Naive thymus-derived CD8-positive, alpha-beta T cell (primary cell): Measurements from ENCODE around the gene HTR3E. TPM values are rescaled to one million over a fixed set of nuclear protein-coding genes. Genes with fewer than 3 reads are reported as not detected.
"Not testable (repeated sequence)": the region's sequence is repeated elsewhere in the genome, so short reads cannot be mapped to it uniquely, and the experiment has no call there.

Experiments
- ATAC-seq, 2 donors: fragments of 150-1000 bp; cut with Tn5 transposase in 1 of 2; sonication (Bioruptor Pico), chemical (Tn5 transposase) in 1 of 2; 1 replicate in 1 of 2; 2 replicates in 1 of 2; pipeline ENCODE4 v1.10.0; 2021; ENCODE audit warnings: mild to moderate bottlenecking in 2 of 2, moderate library complexity in 2 of 2
- POLR2A ChIA-PET: fragments of 350-600 bp; sonication (Branson Sonifier 250); formaldehyde crosslinking; loops from one replicate; lab custom pipeline; 2021; ENCODE audit warnings: antibody characterized with exemption; lab: Charles Lee
- DNase-seq, 10 donors: peaks; one replicate each; pipeline versions ENCODE4 v3.0.0 to v3.0.0-alpha.2; 2020 to 2022
- H3K27ac Mint-ChIP-seq, 10 donors: one replicate each; pipeline ENCODE4 v1.8.0; 2020 to 2022; ENCODE audit warnings: mild to moderate bottlenecking in 10 of 10, mixed read lengths in 10 of 10, moderate library complexity in 4 of 10, inconsistent platforms in 1 of 10
- H3K27me3 Mint-ChIP-seq, 5 donors: one replicate each; pipeline ENCODE4 v1.8.0; 2021 to 2022; ENCODE audit warnings: mixed read lengths in 5 of 5
- H3K36me3 Mint-ChIP-seq, 3 donors: one replicate each; pipeline ENCODE4 v1.8.0; 2020 to 2022; ENCODE audit warnings: mixed read lengths in 3 of 3, mild to moderate bottlenecking in 2 of 3, inconsistent platforms in 1 of 3
- H3K4me1 Mint-ChIP-seq, 4 donors: one replicate each; pipeline ENCODE4 v1.8.0; 2021 to 2022; ENCODE audit warnings: mixed read lengths in 4 of 4
- H3K4me3 Mint-ChIP-seq, 10 donors: one replicate each; pipeline ENCODE4 v1.8.0; 2020 to 2022; ENCODE audit warnings: mild to moderate bottlenecking in 10 of 10, mixed read lengths in 10 of 10, moderate library complexity in 6 of 10, inconsistent platforms in 1 of 10
- H3K9me3 Mint-ChIP-seq, 9 donors: one replicate each; pipeline ENCODE4 v1.8.0; 2020 to 2022; ENCODE audit warnings: mixed read lengths in 9 of 9, mild to moderate bottlenecking in 3 of 9, inconsistent platforms in 1 of 9, moderate library complexity in 1 of 9
- polyA plus RNA-seq, 3 donors: library from polyadenylated mRNA; unstranded; fragments of 300-500 nt; fragmentation: Illumina TruSeq; gene quantifications; one replicate each; pipeline ENCODE4 v1.2.3, GENCODE V29; 2021
- total RNA-seq, 8 experiments: library from RNA in 2 of 8; stranded (reverse) in 2 of 8; gene quantifications; one replicate each; pipeline ENCODE4 v1.2.3 and lab custom pipeline; 2021 to 2026

HTR3E gene
- total and polyA plus RNA-seq, 5 experiments from 2014 or later = not detected

DNA sequence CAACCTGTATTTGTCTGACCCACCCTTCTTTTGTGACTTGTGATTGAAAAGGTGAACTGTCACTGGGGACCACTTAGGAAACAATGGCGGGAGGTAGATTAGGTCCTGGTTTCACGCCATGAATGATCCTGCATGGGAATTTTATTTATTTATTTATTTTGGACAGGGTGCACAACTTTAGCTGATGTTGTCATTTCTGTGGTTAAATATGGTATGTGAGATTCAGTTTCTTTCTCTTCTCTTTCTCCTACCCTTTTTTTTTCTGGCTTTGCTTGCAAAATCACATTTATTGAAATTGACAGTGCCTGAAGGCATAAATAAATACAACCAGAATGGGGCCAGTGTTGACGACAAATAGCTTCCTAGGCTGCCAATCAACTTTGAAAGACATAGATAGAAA is 18.0 kb upstream of the HTR3E start:
- POLR2A ChIA-PET = no interaction called here
- H3K9me3 Mint-ChIP-seq = peaks cover 0 to 2% (median 0%) of the 10 kb centered on the region in 9 donors

DNA sequence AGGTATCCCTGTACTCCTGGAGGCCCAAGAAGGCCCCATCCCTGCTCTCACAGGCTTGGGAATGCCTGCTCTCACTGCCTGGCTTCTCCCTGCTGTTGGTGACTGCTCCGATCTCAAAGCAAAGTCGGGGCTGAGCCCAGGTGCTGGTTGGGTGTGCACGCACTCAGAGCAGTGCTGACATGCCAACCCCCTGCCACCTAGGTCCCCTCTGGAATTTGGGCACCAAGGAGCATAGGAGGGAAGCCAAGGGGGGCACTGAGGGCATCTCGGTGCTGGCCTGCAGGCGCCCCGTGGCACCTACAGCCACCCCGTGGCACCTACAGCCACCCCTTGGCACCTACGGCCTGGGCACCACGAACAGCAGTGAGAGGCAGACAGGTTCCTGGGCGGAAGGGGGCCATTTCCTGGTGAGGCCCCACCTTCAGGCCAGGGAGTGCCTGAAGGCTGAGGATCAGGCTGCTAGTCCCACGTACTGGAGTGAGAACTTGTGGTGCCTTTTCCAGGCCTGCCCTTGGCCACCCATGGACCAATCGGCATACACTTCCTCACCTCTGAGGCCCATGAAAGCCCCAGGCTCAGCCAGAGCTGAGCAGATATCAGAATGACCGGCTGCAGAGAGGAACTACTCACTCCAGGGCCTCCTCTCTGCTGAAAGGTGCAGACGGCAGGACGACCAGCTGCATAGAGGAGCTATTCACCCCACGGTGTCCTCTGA is 15.6 kb upstream of the HTR3E start:
- POLR2A ChIA-PET = no interaction called here
- ATAC-seq (no peak), DNase-seq (no peak)
- Mint-ChIP-seq H3K36me3 (peaks cover 0 to 11% (median 0%) of the 10 kb centered on the region in 3 donors), H3K27ac (no peak overlapping the region), H3K4me3 (no peak overlapping the region), H3K9me3 (peaks cover 0 to 15% (median 7%) of the 10 kb centered on the region in 9 donors), H3K4me1 (peaks cover 0 to 8% (median 6%) of the 10 kb centered on the region in 4 donors), H3K27me3 (peaks cover 0 to 6% (median 3%) of the 10 kb centered on the region in 5 donors)

More for the DNA sequence above, 18.0 kb upstream of the HTR3E start:
- no peaks in the 10 kb centered on the region for H3K36me3 Mint-ChIP-seq
- no peak overlapping the region for H3K27ac Mint-ChIP-seq
- DNase-seq (no peak), ATAC-seq (no peak)
- no peak overlapping the region for H3K4me3 Mint-ChIP-seq
- no peaks in the 10 kb centered on the region for H3K4me1 Mint-ChIP-seq
- H3K27me3 Mint-ChIP-seq = peaks cover 0 to 6% (median 3%) of the 10 kb centered on the region in 5 donors

GRCh38 chr3:184082034-184082433 is 14.8 kb upstream of the HTR3E start:
- Mint-ChIP-seq H3K4me1 (peaks cover 0 to 8% (median 6%) of the 10 kb centered on the region in 4 donors), H3K27me3 (peaks cover 0 to 3% (median 2%) of the 10 kb centered on the region in 5 donors), H3K27ac (no peak overlapping the region), H3K4me3 (no peak overlapping the region), H3K36me3 (peaks cover 0 to 11% (median 2%) of the 10 kb centered on the region in 3 donors), H3K9me3 (peaks cover 0 to 15% (median 10%) of the 10 kb centered on the region in 9 donors)
- no peak for ATAC-seq
- POLR2A ChIA-PET = no interaction called here
- no peak for DNase-seq

DNA sequence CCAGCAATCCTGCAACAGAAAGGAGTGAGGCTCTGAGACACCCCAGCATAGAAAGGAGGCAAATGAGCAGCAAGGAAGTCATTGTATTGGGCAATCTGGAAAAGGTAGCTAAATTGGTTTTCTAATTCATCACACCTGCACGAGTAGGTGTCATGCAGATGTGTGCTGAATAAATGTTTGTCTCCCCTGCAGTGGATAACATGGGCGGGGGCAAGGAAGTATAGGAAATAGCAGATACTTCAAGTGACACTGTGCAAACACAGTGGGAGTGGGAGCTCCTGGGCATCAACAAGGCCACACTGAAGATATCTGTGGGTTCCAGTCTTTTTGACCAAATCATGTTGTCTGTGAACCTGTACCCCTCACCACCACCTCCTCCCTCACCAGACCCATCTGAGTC is 14.4 kb upstream of the HTR3E start:
- H3K4me1 Mint-ChIP-seq = peaks cover 0 to 8% (median 6%) of the 10 kb centered on the region in 4 donors
- H3K36me3 Mint-ChIP-seq = peaks cover 0 to 11% (median 2%) of the 10 kb centered on the region in 3 donors
- H3K27me3 Mint-ChIP-seq = peaks cover 0 to 3% (median 0%) of the 10 kb centered on the region in 5 donors
- H3K9me3 Mint-ChIP-seq = peaks cover 0 to 15% (median 10%) of the 10 kb centered on the region in 9 donors
- H3K27ac Mint-ChIP-seq = no peak overlapping the region
- ATAC-seq (no peak), DNase-seq (no peak)
- H3K4me3 Mint-ChIP-seq = no peak overlapping the region
- POLR2A ChIA-PET = no interaction called here

GRCh38 chr3:184085389-184085852 is 11.4 kb upstream of the HTR3E start:
- ATAC-seq = peak in 1 of 2 donors; percentile 53
- DNase-seq = no peak
- peak overlapping the region in 4 of 10 donors; percentile 27 to 87 (median 48) for H3K27ac Mint-ChIP-seq
- H3K4me3 Mint-ChIP-seq = no peak overlapping the region
- H3K4me1 Mint-ChIP-seq = peaks cover 0 to 8% (median 6%) of the 10 kb centered on the region in 4 donors
- POLR2A ChIA-PET = no interaction called here
- H3K9me3 Mint-ChIP-seq = peaks cover 0 to 15% (median 10%) of the 10 kb centered on the region in 9 donors
- H3K36me3 Mint-ChIP-seq = peaks cover 0 to 11% (median 2%) of the 10 kb centered on the region in 3 donors
- peaks cover 0 to 2% (median 0%) of the 10 kb centered on the region in 5 donors for H3K27me3 Mint-ChIP-seq

GRCh38 chr3:184092199-184092598 is 4.7 kb upstream of the HTR3E start:
- peaks cover 0 to 17% (median 6%) of the 10 kb centered on the region in 3 donors for H3K36me3 Mint-ChIP-seq
- no peak overlapping the region for H3K27ac Mint-ChIP-seq
- DNase-seq (no peak), ATAC-seq (no peak)
- H3K27me3 Mint-ChIP-seq = peaks cover 0 to 23% (median 5%) of the 10 kb centered on the region in 5 donors
- POLR2A ChIA-PET = no interaction called here
- no peak overlapping the region for H3K4me3 Mint-ChIP-seq
- no peaks in the 10 kb centered on the region for H3K4me1 Mint-ChIP-seq
- H3K9me3 Mint-ChIP-seq = peaks cover 0 to 26% (median 16%) of the 10 kb centered on the region in 9 donors

DNA sequence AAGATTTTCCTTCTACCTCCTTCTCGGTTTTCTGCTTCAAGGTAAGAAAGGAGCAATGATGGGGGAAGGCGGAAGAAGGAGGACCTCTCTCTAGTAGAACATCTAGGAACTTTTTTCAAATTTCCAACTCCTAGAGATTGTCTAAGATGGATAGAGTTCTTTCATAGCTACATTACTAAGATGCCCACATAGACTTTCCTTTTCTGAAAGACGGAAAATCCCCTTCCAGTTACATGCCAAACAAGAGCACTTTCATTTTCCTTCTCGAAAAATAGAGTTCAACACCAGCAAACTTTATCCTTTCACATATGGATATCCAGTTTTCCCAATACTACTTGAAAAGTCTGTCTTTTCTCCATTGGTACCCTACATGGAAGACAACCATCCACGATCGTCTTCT is 692 bp downstream of the HTR3E start:
- no peak overlapping the region for H3K4me3 Mint-ChIP-seq
- H3K9me3 Mint-ChIP-seq = peaks cover 0 to 12% (median 4%) of the 10 kb centered on the region in 9 donors
- POLR2A ChIA-PET = no interaction called here
- no peaks in the 10 kb centered on the region for H3K4me1 Mint-ChIP-seq
- H3K36me3 Mint-ChIP-seq = peaks cover 0 to 7% (median 0%) of the 10 kb centered on the region in 3 donors
- H3K27ac Mint-ChIP-seq = no peak overlapping the region
- ATAC-seq (no peak), DNase-seq (no peak)
- H3K27me3 Mint-ChIP-seq = peaks cover 3 to 14% (median 7%) of the 10 kb centered on the region in 5 donors

DNA sequence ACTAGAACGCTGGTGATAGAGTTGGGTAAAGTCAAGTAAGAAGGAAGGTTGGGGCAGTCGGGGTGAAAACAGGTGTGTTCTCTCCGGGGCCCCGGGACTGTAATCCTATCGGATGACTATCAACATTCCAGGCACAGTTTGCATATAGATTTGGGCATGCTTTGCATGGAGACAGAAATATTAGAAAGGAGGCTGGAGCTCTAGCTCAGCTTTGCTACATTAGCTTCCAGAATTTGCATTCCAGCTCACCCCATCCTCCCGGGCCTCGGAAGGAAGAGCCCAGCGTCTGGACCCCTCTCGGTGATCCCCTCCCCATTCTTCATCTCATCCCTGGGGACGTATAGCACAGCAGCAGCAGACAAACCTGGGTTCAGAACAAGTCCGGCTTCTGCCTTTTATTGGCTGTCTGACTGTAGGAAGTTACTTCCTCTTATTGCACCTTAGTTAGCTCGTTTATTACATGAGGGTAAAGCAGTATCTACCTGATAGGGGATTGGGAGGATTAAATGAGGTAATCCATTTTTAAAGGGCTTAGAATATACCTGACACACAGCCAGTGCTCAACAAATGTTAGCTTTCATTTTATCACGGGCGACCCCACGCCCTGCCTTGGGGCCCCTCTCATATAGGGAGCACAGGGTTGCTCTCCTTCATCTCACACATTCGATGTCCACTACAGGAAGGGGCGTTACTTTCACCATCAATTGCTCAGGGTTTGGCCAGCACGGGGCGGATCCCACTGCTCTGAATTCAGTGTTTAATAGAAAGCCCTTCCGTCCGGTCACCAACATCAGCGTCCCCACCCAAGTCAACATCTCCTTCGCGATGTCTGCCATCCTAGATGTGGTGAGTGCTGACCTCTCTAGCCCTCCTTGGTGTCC is 3.2 kb downstream of the HTR3E start:
- no peak for ATAC-seq
- no peak overlapping the region for H3K4me3 Mint-ChIP-seq
- no peak for DNase-seq
- no peaks in the 10 kb centered on the region for H3K4me1 Mint-ChIP-seq
- H3K36me3 Mint-ChIP-seq = no peaks in the 10 kb centered on the region
- POLR2A ChIA-PET = no interaction called here
- H3K27me3 Mint-ChIP-seq = peaks cover 0 to 7% (median 0%) of the 10 kb centered on the region in 5 donors
- H3K9me3 Mint-ChIP-seq = peaks cover 0 to 1% (median 0%) of the 10 kb centered on the region in 9 donors
- no peak overlapping the region for H3K27ac Mint-ChIP-seq

GRCh38 chr3:184110316-184110725 is 13.5 kb downstream of the HTR3E start:
- Mint-ChIP-seq H3K27me3 (peaks cover 0 to 9% (median 4%) of the 10 kb centered on the region in 5 donors), H3K9me3 (no peaks in the 10 kb centered on the region), H3K4me1 (no peaks in the 10 kb centered on the region), H3K27ac (no peak overlapping the region), H3K4me3 (no peak overlapping the region), H3K36me3 (peaks cover 0 to 3% (median 0%) of the 10 kb centered on the region in 3 donors)
- DNase-seq = no peak
- POLR2A ChIA-PET = no interaction called here
- no peak for ATAC-seq

- DNase-seq (no peak), ATAC-seq (no peak)
- Mint-ChIP-seq H3K4me3 (no peak overlapping the region), H3K9me3 (no peaks in the 10 kb centered on the region), H3K27me3 (peaks cover 0 to 9% (median 6%) of the 10 kb centered on the region in 5 donors), H3K27ac (no peak overlapping the region), H3K4me1 (no peaks in the 10 kb centered on the region), H3K36me3 (peaks cover 8 to 14% (median 9%) of the 10 kb centered on the region in 3 donors)
- POLR2A ChIA-PET = no interaction called here
Observed at GRCh38 chr3:184116017-184116416, 19.2 kb downstream of the HTR3E start.

DNA sequence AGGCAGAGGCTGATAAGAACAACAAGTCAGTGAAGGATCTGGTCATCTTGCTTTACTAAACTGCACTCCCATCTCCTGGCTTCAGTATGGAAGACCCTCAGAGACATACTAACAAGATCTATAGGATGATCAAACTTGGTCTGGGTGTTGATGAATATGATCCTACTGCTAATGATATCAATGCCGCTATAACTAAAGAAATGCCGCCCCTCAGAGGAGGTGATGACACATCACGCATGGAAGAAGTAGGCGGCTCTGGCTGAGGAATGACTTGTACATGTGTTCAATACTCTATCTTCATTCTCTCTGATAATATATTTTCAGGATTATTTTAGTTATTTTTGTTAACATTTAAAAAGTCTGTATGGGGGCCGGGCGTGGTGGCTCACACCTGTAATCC is 20.8 kb downstream of the HTR3E start:
- Mint-ChIP-seq H3K9me3 (no peaks in the 10 kb centered on the region), H3K36me3 (peaks cover 8 to 14% (median 9%) of the 10 kb centered on the region in 3 donors), H3K27me3 (peaks cover 0 to 9% (median 6%) of the 10 kb centered on the region in 5 donors), H3K27ac (no peak overlapping the region), H3K4me1 (no peaks in the 10 kb centered on the region), H3K4me3 (no peak overlapping the region)
- ATAC-seq = no peak
- POLR2A ChIA-PET = no interaction called here
- no peak for DNase-seq

- H3K27ac Mint-ChIP-seq, H3K9me3 Mint-ChIP-seq, ATAC-seq, H3K36me3 Mint-ChIP-seq, H3K4me3 Mint-ChIP-seq, DNase-seq, POLR2A ChIA-PET, H3K4me1 Mint-ChIP-seq, H3K27me3 Mint-ChIP-seq: not testable (repeated sequence)
Observed at GRCh38 chr3:184121031-184121430, 24.2 kb downstream of the HTR3E start.
